Neural cell (in vitro differentiated cells): ENCODE measurements around the gene CR1.

Experiments
- CTCF ChIP-seq: fragments of 450-650 bp; IDR thresholded peaks from 2 replicates; pipeline ENCODE4 v1.5.1; 2014; ENCODE audit warnings: antibody characterized with exemption, mild to moderate bottlenecking, moderate library complexity; ENCODE audit not compliant: poor library complexity, severe bottlenecking
- EP300 ChIP-seq: fragments of 450-650 bp; conservative IDR thresholded peaks from 2 replicates; pipeline ENCODE4 v1.6.1; 2014; ENCODE audit warnings: antibody characterized with exemption, mild to moderate bottlenecking, moderate library complexity; ENCODE audit not compliant: poor library complexity, severe bottlenecking
- MXI1 ChIP-seq: fragments of 450-650 bp; conservative IDR thresholded peaks from 2 replicates; pipeline ENCODE4 v1.6.1; 2014; ENCODE audit warnings: antibody characterized with exemption, mild to moderate bottlenecking; ENCODE audit not compliant: poor library complexity, severe bottlenecking
- POLR2AphosphoS5 ChIP-seq: IDR thresholded peaks from 2 replicates; pipeline ENCODE4 v1.6.1; 2012
- REST ChIP-seq: IDR thresholded peaks from 2 replicates; pipeline ENCODE4 v1.6.1; 2012; ENCODE audit warnings: borderline replicate concordance

- TF ChIP-seq CTCF (no peak), MXI1 (no peak), EP300 (no peak), REST (no peak), POLR2AphosphoS5 (no peak)
Observed at GRCh38 chr1:207633226-207633625, 137.3 kb downstream of the CR1 start.
